Caco-2 (cell line): ENCODE data around the gene CLMN. TPM values are rescaled to one million over a fixed set of nuclear protein-coding genes. Genes with fewer than 3 reads are reported as not detected.

ENCODE experiments used
- BruUV-seq: library from RNA; stranded (reverse); fragments of 400-500 nt; replicated peaks from 2 replicates; lab custom pipeline; 2021; lab: Mats Ljungman, UMichigan
- CTCF ChIA-PET: fragments of 300-600 bp; sonication (Branson Sonifier 250); formaldehyde crosslinking; loops from one replicate; lab custom pipeline; 2022; ENCODE audit warnings: antibody characterized with exemption; lab: Charles Lee
- POLR2A ChIA-PET: fragments of 300-600 bp; sonication (Branson Sonifier 250); formaldehyde crosslinking; loops from one replicate; lab custom pipeline; 2022; ENCODE audit warnings: antibody characterized with exemption; lab: Charles Lee
- DNase-seq, 2 experiments: peaks; one replicate each; pipeline versions ENCODE4 v3.0.0 to v3.0.0-alpha.2; 2020 to 2022
- H3K27me3 ChIP-seq: replicated peaks from 2 replicates; pipeline ENCODE4 v1.6.0; 2011; ENCODE audit warnings: low read length; ENCODE audit not compliant: control insufficient read depth, insufficient read depth
- H3K36me3 ChIP-seq: 2 replicates; pipeline ENCODE4 v1.5.1; 2011; ENCODE audit warnings: low read length; ENCODE audit not compliant: control insufficient read depth, insufficient read depth
- H3K4me1 ChIP-seq: fragments of 250-450 bp; sonication (Bioruptor Pico); 2 replicates; pipeline ENCODE4 v1.5.1; 2020; ENCODE audit warnings: mild to moderate bottlenecking
- H3K4me3 ChIP-seq: 2 replicates; pipeline ENCODE4 v1.5.1; 2011; ENCODE audit warnings: low read depth, mild to moderate bottlenecking, control low read depth, low read length
- H3K9me3 ChIP-seq: fragments of 250-450 bp; sonication (Bioruptor Pico); 2 replicates; pipeline ENCODE4 v1.5.1; 2020; ENCODE audit warnings: mild to moderate bottlenecking, moderate library complexity
- H3K27ac Mint-ChIP-seq: one replicate; pipeline ENCODE4 v1.8.0; 2022; ENCODE audit warnings: mixed read lengths; ENCODE audit not compliant: unreplicated experiment
- H3K27me3 Mint-ChIP-seq: one replicate; pipeline ENCODE4 v1.8.0; 2022; ENCODE audit warnings: mixed read lengths; ENCODE audit not compliant: insufficient read depth, unreplicated experiment
- H3K36me3 Mint-ChIP-seq: one replicate; pipeline ENCODE4 v1.8.0; 2022; ENCODE audit warnings: mild to moderate bottlenecking, mixed read lengths; ENCODE audit not compliant: insufficient read depth, unreplicated experiment
- H3K4me1 Mint-ChIP-seq: one replicate; pipeline ENCODE4 v1.8.0; 2022; ENCODE audit warnings: low read depth, mixed read lengths; ENCODE audit not compliant: unreplicated experiment
- H3K4me3 Mint-ChIP-seq: one replicate; pipeline ENCODE4 v1.8.0; 2022; ENCODE audit warnings: mild to moderate bottlenecking, moderate library complexity, mixed read lengths; ENCODE audit not compliant: unreplicated experiment
- H3K9me3 Mint-ChIP-seq: one replicate; pipeline ENCODE4 v1.8.0; 2022; ENCODE audit warnings: mixed read lengths; ENCODE audit not compliant: unreplicated experiment
- intact Hi-C: fragments of 100-400 bp; cut with micrococcal nuclease; formaldehyde crosslinking; loops from one replicate; pipeline ENCODE4 v1.10.0; 2022; ENCODE audit not compliant: unreplicated experiment
- total RNA-seq: library from RNA; stranded (reverse); gene quantifications from 2 replicates; pipeline ENCODE4 v1.2.3, GENCODE V29; 2022
- TF ChIP-seq, protein P1 (sequence below), 2 experiments: fragments of 200-600 bp in 1 of 2; IDR thresholded peaks; 1 replicate in 1 of 2; 2 replicates in 1 of 2; pipeline versions ENCODE4 v1.5.1 to v1.8.0; 2011 to 2022; ENCODE audit warnings: antibody characterized with exemption in 1 of 2, control low read depth in 1 of 2, inconsistent platforms in 1 of 2, low read depth in 1 of 2, low read length in 1 of 2, mild to moderate bottlenecking in 1 of 2, moderate library complexity in 1 of 2; ENCODE audit not compliant: insufficient read depth in 1 of 2, severe bottlenecking in 1 of 2, unreplicated experiment in 1 of 2

CLMN gene
- total RNA-seq, 1 experiment from 2014 or later = 6.7 TPM

DNA sequence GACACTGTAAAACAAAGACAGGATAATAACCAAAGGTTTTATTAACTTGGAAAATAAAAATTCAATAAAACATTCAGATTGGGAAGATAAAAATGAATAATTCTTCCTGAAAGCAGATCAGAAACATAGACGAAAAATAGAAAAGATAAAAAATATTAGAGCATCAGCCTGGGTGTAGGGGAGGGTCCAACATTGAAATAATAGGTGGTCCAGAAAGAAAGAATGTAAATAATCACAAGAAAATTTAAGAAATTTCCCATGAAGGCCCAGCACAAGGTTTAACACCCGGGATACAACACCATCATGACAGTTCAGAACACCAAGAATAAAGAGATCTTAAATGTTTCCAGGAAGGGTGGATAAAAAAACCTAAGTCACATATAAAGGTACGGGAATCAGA lies 131.3 kb downstream of the CLMN start:
- Mint-ChIP-seq H3K9me3 (peaks cover 12% of the 10 kb centered on the region), H3K4me1 (no peaks in the 10 kb centered on the region), H3K36me3 (peaks cover 10% of the 10 kb centered on the region), H3K27ac (no peak overlapping the region), H3K27me3 (no peaks in the 10 kb centered on the region), H3K4me3 (no peak overlapping the region)
- ChIA-PET POLR2A (no interaction called here), CTCF (no interaction called here)
- Histone ChIP-seq H3K4me3 (no peak overlapping the region), H3K36me3 (no peaks in the 10 kb centered on the region), H3K4me1 (no peaks in the 10 kb centered on the region), H3K9me3 (no peaks in the 10 kb centered on the region; the same call in 1 of the 2 replicates), H3K27me3 (no peaks in the 10 kb centered on the region)
- intact Hi-C loops = no loop called here
- TF ChIP-seq, protein P1, sequence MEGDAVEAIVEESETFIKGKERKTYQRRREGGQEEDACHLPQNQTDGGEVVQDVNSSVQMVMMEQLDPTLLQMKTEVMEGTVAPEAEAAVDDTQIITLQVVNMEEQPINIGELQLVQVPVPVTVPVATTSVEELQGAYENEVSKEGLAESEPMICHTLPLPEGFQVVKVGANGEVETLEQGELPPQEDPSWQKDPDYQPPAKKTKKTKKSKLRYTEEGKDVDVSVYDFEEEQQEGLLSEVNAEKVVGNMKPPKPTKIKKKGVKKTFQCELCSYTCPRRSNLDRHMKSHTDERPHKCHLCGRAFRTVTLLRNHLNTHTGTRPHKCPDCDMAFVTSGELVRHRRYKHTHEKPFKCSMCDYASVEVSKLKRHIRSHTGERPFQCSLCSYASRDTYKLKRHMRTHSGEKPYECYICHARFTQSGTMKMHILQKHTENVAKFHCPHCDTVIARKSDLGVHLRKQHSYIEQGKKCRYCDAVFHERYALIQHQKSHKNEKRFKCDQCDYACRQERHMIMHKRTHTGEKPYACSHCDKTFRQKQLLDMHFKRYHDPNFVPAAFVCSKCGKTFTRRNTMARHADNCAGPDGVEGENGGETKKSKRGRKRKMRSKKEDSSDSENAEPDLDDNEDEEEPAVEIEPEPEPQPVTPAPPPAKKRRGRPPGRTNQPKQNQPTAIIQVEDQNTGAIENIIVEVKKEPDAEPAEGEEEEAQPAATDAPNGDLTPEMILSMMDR (IDR thresholded peaks at IDR 0.05; ENCODE audit: insufficient read depth in 1 of 2, low read depth in 1 of 2, low read length in 1 of 2, severe bottlenecking in 1 of 2, unreplicated experiment in 1 of 2) = no peak
- BruUV-seq = no TSS peak
- no peak for DNase-seq

DNA sequence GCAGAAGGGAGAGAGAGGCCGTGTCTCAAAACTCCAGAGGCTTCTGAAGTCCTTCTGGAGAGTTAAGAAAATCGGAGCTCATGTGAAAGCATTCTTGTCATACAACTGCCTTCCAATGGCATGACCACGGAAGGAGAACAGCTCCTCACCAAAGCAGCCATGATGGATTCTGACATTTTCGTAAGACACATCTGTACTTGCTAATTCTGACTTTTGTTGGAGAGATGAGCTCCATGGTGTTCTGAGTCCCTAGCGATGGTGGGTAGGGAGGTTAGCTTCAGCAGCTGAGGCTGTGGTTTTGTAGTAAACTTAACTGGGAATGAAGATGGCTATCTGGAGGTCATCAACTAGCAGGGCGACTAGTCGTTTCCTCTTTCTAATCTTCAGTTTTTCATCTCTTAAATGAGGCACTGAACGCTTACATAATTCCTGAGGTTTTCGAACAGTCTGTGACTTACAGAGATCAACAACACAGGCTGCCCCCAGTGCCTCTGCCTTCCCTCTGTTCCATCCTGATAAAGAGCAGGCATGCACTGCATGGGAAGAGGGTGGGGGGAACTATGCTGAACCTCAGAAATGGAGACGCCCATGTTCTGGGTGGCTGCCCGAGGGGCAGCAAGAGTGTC lies 133.8 kb downstream of the CLMN start:
- Mint-ChIP-seq H3K36me3 (peaks cover 10% of the 10 kb centered on the region), H3K4me3 (no peak overlapping the region), H3K4me1 (no peaks in the 10 kb centered on the region), H3K27ac (no peak overlapping the region), H3K9me3 (peaks cover 12% of the 10 kb centered on the region), H3K27me3 (no peaks in the 10 kb centered on the region)
- no TSS peak for BruUV-seq
- Histone ChIP-seq H3K27me3 (no peaks in the 10 kb centered on the region), H3K36me3 (no peaks in the 10 kb centered on the region), H3K9me3 (no peaks in the 10 kb centered on the region; the same call in 1 of the 2 replicates), H3K4me1 (no peaks in the 10 kb centered on the region), H3K4me3 (no peak overlapping the region)
- ChIA-PET CTCF (no interaction called here), POLR2A (no interaction called here)
- DNase-seq = no peak
- TF ChIP-seq, protein P1 (IDR thresholded peaks at IDR 0.05; ENCODE audit: insufficient read depth in 1 of 2, low read depth in 1 of 2, low read length in 1 of 2, severe bottlenecking in 1 of 2, unreplicated experiment in 1 of 2) = no peak
- intact Hi-C loops = no loop called here

DNA sequence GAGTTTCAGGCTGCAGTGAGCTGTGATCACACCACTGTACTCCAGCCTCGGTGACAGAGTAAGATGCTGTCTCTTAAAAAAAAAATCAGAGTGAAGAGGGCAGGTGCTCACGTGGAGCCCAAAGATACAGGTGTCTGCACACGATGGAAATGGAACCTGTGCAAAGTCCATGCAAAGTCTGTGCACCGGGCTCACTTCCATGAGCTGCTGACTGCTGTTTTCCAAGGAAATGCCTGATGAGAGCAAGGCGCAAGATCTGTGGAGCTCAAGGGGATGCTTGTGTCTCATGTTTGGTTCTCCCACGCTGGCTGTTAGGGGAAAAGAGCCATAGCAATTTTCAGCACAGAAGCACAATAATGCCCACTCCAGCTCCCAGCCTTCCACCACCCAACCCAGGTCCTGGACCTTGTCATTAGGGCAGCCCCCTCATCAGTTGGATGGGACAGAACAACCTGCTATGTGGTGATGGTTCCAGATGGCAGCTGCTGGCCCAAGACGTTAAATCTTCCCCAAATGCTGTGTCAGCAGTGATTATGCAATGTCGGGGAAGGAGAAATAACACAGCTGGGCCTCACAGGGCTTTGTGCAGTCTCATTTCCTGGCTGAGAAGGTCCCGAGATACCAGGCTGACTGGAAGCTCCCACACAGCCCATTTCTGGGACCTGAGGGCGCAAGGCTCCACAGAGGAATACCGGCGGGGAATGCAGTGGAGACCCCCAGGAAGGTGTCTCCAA lies 134.5 kb downstream of the CLMN start:
- POLR2A ChIA-PET = no interaction called here
- Histone ChIP-seq H3K4me1 (no peaks in the 10 kb centered on the region), H3K9me3 (no peaks in the 10 kb centered on the region; the same call in 1 of the 2 replicates), H3K27me3 (no peaks in the 10 kb centered on the region), H3K36me3 (no peaks in the 10 kb centered on the region), H3K4me3 (no peak overlapping the region)
- Mint-ChIP-seq H3K27ac (no peak overlapping the region), H3K4me3 (no peak overlapping the region), H3K27me3 (no peaks in the 10 kb centered on the region), H3K4me1 (no peaks in the 10 kb centered on the region), H3K9me3 (peaks cover 12% of the 10 kb centered on the region), H3K36me3 (peaks cover 10% of the 10 kb centered on the region)
- BruUV-seq = no TSS peak
- CTCF ChIA-PET = no interaction called here
- DNase-seq = no peak
- intact Hi-C loops = no loop called here
- TF ChIP-seq, protein P1 (IDR thresholded peaks at IDR 0.05; ENCODE audit: insufficient read depth in 1 of 2, low read depth in 1 of 2, low read length in 1 of 2, severe bottlenecking in 1 of 2, unreplicated experiment in 1 of 2) = no peak
